Measurements from ENCODE around the gene ATF4. TPM values are rescaled to one million over a fixed set of nuclear protein-coding genes. Genes with fewer than 3 reads are reported as not detected.

ATF4 gene
- total RNA-seq, 4 donors from 2014 or later = 214 to 336 (median 309) TPM

- no peak for TF ChIP-seq POLR2A (IDR thresholded peaks at IDR 0.05)
- no peak overlapping the region for H3K4me3 ChIP-seq (ENCODE audit: low read depth, poor library complexity, severe bottlenecking)
- intact Hi-C loops (cut with DNase I; ENCODE audit: low total_unique reads) = no loop called here
- 92% methylated on average over 13 of the region's 13 CpGs for WGBS, 2 donors
- DNase-seq (ENCODE audit: low spot score in 2 of 2) = no peak
Observed at GRCh38 chr22:39511226-39511625, 9.1 kb upstream of the ATF4 start.

GRCh38 chr22:39512026-39512425, 8.3 kb upstream of the ATF4 start:
- H3K4me3 ChIP-seq (ENCODE audit: low read depth, poor library complexity, severe bottlenecking) = no peak overlapping the region
- no peak for TF ChIP-seq POLR2A (IDR thresholded peaks at IDR 0.05)
- TF ChIP-seq CTCF (IDR thresholded peaks at IDR 0.05) = no peak
- 78 to 86% methylated on average over 8 to 10 of the region's 10 CpGs for WGBS, 2 donors
- no peak for DNase-seq (ENCODE audit: low spot score in 2 of 2)
- intact Hi-C loops (cut with DNase I; ENCODE audit: low total_unique reads) = no loop called here

- intact Hi-C loops (cut with DNase I; ENCODE audit: low total_unique reads) = no loop called here
- H3K4me3 ChIP-seq (ENCODE audit: low read depth, poor library complexity, severe bottlenecking) = no peak overlapping the region
- TF ChIP-seq CTCF (IDR thresholded peaks at IDR 0.05) = no peak
- no peak for TF ChIP-seq POLR2A (IDR thresholded peaks at IDR 0.05)
- DNase-seq (ENCODE audit: low spot score in 2 of 2) = no peak
- WGBS, 2 donors = 87 to 89% methylated on average over 16 to 18 of the region's 18 CpGs
Observed at GRCh38 chr22:39513791-39514190, 6.6 kb upstream of the ATF4 start.

GRCh38 chr22:39514373-39514973, 5.9 kb upstream of the ATF4 start:
- TF ChIP-seq POLR2A (IDR thresholded peaks at IDR 0.05) = no peak
- TF ChIP-seq CTCF (IDR thresholded peaks at IDR 0.05) = no peak
- H3K4me3 ChIP-seq (ENCODE audit: low read depth, poor library complexity, severe bottlenecking) = no peak overlapping the region
- no peak for DNase-seq (ENCODE audit: low spot score in 2 of 2)
- 36 to 44% methylated on average over 8 of the region's 8 CpGs for WGBS, 2 donors
- intact Hi-C loops (cut with DNase I; ENCODE audit: low total_unique reads) = no loop called here

- no peak for TF ChIP-seq POLR2A (IDR thresholded peaks at IDR 0.05)
- TF ChIP-seq CTCF (IDR thresholded peaks at IDR 0.05) = no peak
- WGBS, 2 donors = 81 to 85% methylated on average over 12 of the region's 12 CpGs
- DNase-seq (ENCODE audit: low spot score in 2 of 2) = no peak
- no peak overlapping the region for H3K4me3 ChIP-seq (ENCODE audit: low read depth, poor library complexity, severe bottlenecking)
- intact Hi-C loops (cut with DNase I; ENCODE audit: low total_unique reads) = no loop called here
Observed at GRCh38 chr22:39515266-39516050, 4.9 kb upstream of the ATF4 start.

GRCh38 chr22:39517470-39517869, 2.9 kb upstream of the ATF4 start:
- WGBS, 2 donors = 82 to 85% methylated on average over 3 of the region's 3 CpGs
- no peak for DNase-seq (ENCODE audit: low spot score in 2 of 2)
- H3K4me3 ChIP-seq (ENCODE audit: low read depth, poor library complexity, severe bottlenecking) = no peak overlapping the region
- intact Hi-C loops (cut with DNase I; ENCODE audit: low total_unique reads) = no loop called here
- TF ChIP-seq CTCF (IDR thresholded peaks at IDR 0.05) = no peak
- TF ChIP-seq POLR2A (IDR thresholded peaks at IDR 0.05) = no peak

All from lower leg skin (tissue), 4 donors.